CD1c-positive myeloid dendritic cell (primary cell): ENCODE results near the gene PACSIN2.

ENCODE experiments used
- DNase-seq: peaks from one replicate; pipeline ENCODE4 v3.0.0-alpha.2; 2016; ENCODE audit errors: extremely low spot score

The PACSIN2 gene

DNA sequence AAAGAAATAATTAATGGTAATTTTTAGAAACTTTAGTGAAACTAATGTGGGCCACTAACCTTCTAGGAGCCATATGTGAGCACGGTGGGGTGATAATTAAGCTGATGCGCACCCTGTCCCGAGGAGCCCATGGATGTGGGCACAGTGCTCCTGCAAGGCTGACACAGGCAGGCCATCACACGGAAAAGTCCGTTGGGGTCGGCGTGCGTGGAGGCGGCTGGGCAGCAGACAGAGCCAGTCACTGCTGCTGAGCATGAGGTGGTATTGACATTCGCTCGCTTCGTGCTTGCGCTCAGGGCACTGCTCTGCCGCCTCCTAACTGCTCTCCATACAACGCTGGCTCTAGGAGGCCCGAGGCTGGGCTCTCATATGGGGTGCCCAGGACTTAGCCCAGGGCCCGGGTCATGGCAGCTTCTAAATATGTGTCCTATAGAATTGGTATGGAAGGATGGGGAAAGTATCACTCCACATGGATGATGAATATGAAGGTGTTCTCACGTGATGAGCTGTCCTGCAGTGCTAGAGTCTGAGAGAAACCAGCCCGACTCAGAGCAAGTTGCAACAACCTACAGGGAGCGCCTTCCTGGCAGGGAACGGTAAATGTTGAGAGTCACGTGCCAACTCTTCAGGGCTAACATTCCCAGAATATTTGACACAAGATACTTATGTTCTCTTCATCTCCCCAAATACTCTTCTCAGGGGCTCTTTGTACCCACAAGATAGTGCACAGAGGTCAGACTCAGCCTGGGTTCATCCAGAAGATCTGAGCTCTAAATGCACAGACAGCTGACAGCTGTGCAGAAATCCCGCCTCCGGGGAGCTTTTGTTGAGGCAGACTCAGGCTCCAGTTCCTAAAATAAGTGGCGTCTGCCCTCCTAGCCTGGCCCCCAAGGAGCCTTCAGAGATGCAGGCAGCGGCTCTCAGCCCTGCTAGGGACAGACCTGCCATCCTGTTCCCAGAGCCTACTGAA, 107.3 kb downstream of the PACSIN2 start:
- no peak for DNase-seq

- DNase-seq, result no peak
Observed at GRCh38 chr22:42906605-42907348, 108.2 kb downstream of the PACSIN2 start.

DNA sequence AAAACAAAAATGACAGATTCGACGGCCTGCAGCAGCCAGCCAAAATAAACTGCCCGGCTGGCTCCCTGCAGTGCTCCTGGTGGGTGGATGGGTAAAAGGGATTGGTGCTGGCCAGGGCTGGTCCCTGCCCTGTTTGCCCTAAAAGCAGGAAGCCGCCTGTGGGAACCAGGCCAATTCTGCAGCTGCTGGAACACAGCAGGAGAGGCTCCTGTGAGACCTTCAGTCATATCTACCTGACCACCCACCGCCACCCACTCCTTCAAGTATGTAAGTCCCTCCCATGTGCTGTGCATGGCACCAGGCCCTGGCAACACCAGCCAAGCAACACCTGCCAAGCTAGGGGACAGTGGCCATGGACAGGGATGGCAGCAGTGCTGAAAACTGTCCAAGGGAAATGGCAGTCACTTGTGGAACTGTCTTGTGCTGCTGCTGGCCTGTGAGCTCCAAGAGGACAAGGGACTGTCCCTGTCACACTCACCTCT, 109.2 kb downstream of the PACSIN2 start:
- no peak for DNase-seq

DNA sequence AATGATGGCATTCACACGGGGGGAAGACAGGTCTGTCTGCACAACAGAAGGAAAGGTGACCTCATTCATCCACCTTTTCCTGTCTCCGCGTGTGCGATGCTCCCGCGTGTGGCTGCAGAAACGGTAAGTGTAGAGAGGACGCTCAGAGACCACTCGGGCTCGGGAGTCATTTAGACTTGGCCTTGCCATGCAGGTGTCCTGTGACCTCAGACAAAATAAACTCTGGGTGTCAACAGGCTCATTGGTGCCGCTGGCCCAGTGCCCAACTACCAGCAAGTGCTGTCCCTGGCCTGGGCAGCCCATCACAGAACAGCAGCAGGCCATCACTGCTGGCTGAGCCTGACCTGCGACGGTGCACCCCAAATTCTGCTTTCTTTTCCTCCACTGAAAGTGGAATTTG, 109.7 kb downstream of the PACSIN2 start:
- no peak for DNase-seq

- DNase-seq, result no peak
Observed at GRCh38 chr22:42904050-42904449, 110.9 kb downstream of the PACSIN2 start.

DNA sequence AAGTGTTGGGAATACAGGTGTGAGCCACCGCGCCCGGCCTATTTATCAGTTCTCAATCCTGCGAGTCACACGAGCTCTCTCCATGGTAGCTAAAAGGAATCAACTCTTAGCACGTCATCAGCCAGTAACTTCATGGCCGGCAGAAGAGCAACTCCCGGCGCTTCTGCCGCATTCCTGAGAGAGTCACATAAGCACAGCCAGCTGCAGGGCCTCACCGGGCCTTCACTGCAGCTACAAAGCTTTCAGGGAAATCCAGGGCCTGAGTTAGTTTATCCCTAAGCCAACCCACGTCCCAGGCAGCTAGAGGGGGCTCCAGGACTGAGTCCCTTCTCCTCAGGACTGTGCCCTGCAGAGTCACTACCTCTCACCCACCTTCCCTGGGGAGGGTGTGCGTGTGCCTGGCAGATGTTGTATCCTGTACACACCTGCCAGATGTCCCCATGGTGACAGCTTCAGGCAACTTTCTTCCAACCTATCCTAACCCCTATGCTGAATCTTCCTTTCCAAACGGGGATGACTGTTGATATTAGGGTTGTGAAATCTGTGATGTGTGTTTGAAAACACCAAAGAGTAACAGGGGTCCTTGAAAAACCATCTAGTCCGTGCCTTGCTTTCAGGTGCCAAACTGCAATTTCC, 112.0 kb downstream of the PACSIN2 start:
- DNase-seq, result no peak

DNA sequence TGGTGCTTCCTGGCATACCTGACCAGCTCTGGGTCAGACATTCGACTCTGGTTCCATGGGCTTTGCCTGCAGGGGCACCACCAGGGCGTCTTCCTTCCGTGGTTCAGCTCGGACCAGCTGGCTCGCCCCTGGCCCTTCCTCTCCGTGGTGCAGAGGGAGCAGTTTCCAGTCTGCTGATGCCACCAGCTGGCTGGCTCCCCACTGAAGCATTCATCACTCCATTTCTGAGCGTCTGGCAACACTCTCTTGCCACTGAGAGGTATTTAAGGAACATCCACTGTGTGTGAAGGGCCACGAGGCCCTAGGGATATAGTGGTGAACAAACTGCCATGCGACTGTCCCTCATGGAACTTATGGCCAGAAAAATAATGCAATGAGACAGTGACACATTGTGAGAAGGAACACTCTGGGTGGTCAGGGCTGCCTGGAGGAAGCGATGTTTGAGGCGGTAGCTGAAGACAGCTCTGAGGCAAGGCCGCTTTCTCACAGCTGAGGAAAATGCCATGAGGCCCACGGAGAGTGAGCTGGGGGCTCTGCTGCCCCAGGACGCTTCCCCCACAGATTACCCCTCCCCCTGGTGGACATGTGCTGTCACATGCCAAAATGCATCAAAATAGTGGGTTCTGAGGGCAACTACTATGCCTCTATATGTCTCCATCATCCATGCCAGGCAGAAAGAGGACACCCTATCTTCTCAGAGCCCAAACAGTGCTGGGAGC, 113.0 kb downstream of the PACSIN2 start:
- no peak for DNase-seq

DNA sequence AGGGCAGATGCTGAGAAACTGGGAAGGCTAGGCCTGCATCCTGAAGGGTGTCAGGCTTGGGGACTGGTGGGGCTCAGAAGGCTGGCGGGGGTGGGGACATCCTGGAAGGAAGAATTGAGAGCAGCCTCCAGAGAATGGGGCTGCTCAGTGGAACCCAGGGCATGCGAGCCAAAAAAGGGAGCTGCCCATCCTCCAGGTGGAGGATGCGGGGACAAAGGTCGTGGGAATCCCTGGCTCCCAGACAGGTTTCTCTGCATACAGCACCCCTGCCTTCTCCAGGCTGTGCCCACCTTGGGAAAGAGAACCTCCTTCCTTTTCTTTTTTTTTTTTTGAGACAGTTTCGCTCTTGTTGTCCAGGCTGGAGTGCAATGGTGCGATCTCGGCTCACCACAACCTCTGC, 117.0 kb downstream of the PACSIN2 start:
- no peak for DNase-seq

DNA sequence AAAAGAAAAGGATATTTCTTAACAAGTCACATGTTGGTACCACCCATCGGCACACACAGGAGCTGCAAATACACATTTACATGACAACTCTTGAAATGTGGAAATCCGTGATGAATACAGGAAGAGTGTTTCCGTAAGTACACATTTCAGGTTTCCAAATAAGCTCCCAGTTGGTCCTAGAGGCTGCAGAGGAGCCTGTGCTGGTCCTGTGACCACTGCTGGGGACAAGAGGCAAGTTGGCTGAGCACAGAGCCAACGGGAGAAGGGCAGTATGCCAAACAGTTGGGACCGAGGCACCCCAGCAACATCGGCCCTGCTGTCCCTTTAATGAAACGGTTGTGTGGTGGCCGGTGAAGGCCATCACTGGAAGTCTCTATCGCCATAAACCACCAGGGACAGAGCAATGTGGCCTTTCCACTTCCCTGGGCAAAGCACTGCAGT, 119.4 kb downstream of the PACSIN2 start:
- peak; percentile 71 for DNase-seq

- DNase-seq, result peak; percentile 85
Observed at GRCh38 chr22:42895087-42895486, 119.9 kb downstream of the PACSIN2 start.

DNA sequence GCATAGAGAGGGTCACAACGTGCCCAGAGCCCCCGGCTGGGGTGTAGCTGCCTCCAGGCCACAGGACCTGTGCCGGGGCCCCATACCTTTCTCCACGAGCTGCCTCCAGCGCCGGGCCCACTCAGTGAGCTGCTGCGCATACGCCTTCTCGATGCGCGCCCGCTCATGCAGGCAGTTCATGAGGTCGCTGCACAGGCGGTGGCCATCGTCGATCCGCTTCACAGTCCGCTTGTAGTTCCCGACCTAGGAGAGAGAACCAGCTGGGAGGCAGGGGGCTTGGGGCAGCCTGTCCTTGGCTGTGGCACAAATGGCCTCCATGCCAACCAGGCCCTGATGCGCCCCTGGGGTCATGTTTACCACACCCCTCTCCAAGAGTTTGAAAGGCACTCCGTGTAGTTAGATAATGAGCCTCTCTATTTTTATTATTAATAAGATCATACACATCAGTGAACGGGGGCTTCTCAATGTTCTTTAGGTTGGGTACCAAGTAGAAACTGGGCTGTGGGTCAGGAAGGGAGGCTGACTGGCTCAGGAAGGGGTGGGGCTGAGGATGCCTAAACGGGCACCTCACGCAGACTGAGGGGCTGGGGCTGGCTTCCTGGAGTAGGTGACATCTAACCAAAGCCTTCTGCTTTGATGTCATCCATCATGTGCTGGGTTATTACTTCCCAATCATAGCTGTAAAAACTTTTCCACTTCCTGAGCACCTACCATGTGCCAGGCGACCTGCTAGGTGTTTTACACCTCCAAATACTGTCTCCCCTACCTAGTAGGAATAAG, 121.4 kb downstream of the PACSIN2 start:
- DNase-seq, result no peak

DNA sequence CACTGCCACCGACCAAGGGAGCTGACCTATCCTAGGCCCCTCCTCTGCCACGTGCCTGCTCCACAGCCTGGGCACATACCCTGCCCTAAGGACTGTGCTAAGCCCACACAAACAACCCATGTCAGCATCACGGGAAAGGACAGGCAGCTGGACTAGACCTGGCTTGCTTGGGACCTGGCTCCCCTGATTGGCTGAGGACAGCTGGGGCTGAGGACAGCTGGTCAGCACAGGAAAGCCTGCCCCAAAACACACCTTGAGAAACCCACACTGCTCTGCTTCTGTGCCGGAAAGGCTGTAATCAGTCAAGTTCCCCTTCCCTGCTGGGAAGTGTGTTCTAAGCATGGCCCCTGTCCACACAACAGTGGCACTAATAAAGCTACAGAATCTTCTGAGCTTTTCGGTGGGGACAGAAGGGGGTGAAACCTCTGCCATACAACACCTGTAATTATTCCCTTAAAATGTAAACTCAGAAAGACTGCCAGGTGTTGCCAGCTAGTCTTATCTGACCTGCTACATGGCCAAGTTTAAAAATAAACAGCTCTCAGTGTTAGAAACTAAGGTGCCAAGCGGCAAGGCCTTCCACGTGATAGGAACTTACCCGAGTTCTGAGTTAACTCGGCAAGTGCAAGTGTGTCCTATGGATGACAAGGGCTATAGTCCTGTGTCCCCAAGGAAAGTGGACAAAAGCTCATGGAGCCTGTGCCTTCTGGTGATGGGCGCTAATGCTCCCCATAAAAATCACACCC, 122.2 kb downstream of the PACSIN2 start:
- peak; percentile 55 for DNase-seq

- peak; percentile 11 for DNase-seq
Observed at GRCh38 chr22:42892156-42892555, 122.8 kb downstream of the PACSIN2 start.

- DNase-seq, result no peak
Observed at GRCh38 chr22:42891696-42892095, 123.3 kb downstream of the PACSIN2 start.

DNA sequence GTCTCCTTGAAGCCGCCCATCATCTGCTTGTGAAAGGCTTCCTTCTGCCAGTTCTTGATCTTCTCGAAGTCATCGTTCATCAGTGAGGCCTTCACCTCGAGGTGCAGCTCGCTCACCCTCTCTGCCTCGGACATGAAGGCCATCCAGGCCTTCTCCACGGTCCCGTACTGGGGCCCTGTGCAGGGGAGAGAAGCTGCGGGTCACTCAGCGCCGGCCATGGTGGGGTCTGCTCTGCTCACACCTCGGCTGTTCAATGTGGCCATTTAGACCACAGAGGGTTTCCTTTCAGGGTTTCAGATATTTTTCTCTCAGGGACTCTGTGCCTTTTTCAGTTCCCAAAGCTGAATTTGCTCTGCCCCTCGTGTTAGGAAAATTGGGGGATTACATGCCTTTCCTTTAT, 123.9 kb downstream of the PACSIN2 start:
- DNase-seq, result no peak

DNA sequence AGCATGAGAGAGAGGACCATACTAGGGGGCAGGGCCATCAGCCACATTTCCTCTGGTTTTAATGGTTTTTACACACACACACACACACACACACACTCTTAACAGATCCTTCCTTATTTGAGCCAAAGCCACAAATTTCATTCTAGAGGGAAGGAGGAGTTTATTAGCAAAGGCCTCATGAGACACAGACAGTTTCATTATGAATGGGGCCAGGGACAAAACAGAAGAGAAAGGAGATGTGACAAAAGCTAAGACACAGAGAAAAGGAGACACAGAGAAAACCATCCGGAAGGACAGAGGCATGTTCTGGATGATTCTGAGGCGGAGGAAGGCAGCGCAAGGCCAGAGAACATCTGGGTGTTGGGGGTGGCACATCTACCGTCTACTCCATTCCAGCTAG, 125.6 kb downstream of the PACSIN2 start:
- DNase-seq, result peak; percentile 94

GRCh38 chr22:42887523-42888507, 127.1 kb downstream of the PACSIN2 start:
- no peak for DNase-seq

DNA sequence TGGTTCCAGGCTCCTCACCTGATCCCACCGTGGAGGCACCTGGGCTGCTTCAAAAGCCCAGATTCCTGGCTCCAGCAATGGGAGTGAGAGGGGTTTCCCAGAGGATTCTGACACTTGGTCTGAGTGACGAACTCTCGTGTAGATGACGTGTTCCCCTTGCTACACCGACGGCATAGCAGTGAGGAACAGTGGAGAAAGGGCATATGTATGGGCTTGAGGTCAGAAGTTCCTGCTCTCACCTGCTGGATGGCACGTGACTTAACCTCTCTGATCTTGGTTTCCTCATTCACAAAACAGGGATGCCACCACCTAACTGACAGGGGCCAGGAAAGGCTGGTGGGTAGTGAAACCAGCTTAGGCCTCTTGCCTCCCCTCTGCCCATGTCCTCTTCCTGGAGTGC, 127.8 kb downstream of the PACSIN2 start:
- DNase-seq, result no peak

DNA sequence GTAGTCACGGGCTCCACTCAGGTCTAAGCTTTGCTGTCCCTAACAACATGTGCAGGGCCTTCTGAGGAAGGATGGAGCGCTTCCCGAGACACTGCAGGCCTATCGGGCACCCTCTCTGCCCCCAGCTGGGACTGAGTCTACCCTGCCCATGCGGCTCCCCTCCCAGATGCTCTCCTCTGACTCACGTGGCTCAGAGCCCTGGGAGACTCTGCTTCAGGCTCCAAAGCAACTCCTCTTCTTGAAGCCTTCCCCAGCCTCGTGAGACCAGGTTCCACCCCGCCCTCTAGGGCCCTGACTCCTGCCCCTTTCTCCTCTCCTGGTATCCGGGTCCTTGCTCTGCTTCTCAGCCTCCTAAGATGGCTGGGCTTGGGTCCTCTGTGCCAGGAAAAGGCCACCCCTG, 129.5 kb downstream of the PACSIN2 start:
- DNase-seq, result no peak
